Kidney epithelial cell (primary cell): Measurements from ENCODE around the gene CCSAP. TPM values are rescaled to one million over a fixed set of nuclear protein-coding genes. Genes with fewer than 3 reads are reported as not detected.

ENCODE experiments used
- DNase-seq: peaks from one replicate; pipeline ENCODE4 v3.0.0-alpha.2; 2010; ENCODE audit warnings: low read depth
- H3K27me3 ChIP-seq: 2 replicates; pipeline ENCODE4 v1.6.0; 2011; ENCODE audit warnings: low read length; ENCODE audit not compliant: control insufficient read depth, insufficient read depth
- H3K36me3 ChIP-seq: 2 replicates; pipeline ENCODE4 v1.5.1; 2011; ENCODE audit warnings: low read length; ENCODE audit not compliant: control insufficient read depth, insufficient read depth
- H3K4me3 ChIP-seq: 2 replicates; pipeline ENCODE4 v1.5.1; 2011; ENCODE audit warnings: low read depth, mild to moderate bottlenecking, control low read depth, low read length
- CTCF ChIP-seq: IDR thresholded peaks from 2 replicates; pipeline ENCODE4 v1.5.1; 2011; ENCODE audit warnings: mild to moderate bottlenecking, moderate library complexity, low read length, control low read depth, inconsistent platforms; ENCODE audit not compliant: insufficient read depth, poor library complexity, severe bottlenecking
- total RNA-seq: library from RNA; depleted of rRNA; stranded (reverse); fragments of >200 nt; gene quantifications from 2 replicates; pipeline ENCODE4 v1.2.3, GENCODE V29; 2015

The CCSAP gene
- total RNA-seq, 1 donor from 2014 or later, result 3.0 TPM

- DNase-seq, result no peak
- Histone ChIP-seq H3K36me3 (no peaks in the 10 kb centered on the region), H3K27me3 (no peaks in the 10 kb centered on the region), H3K4me3 (no peak overlapping the region)
- no peak for TF ChIP-seq CTCF
These were observed 23.4 kb downstream of the CCSAP start for GRCh38 chr1:229319487-229319886.

GRCh38 chr1:229318056-229318455 lies 24.8 kb downstream of the CCSAP start:
- Histone ChIP-seq H3K27me3 (no peaks in the 10 kb centered on the region), H3K4me3 (no peak overlapping the region), H3K36me3 (no peaks in the 10 kb centered on the region)
- DNase-seq, result no peak
- no peak for TF ChIP-seq CTCF

GRCh38 chr1:229316166-229316565 lies 26.7 kb downstream of the CCSAP start:
- no peaks in the 10 kb centered on the region for H3K36me3 ChIP-seq
- no peak for TF ChIP-seq CTCF
- H3K27me3 ChIP-seq, result no peaks in the 10 kb centered on the region
- H3K4me3 ChIP-seq, result no peak overlapping the region
- DNase-seq, result no peak

- no peak for TF ChIP-seq CTCF
- DNase-seq, result no peak
- Histone ChIP-seq H3K4me3 (no peak overlapping the region), H3K27me3 (no peaks in the 10 kb centered on the region), H3K36me3 (no peaks in the 10 kb centered on the region)
These were observed 32.0 kb downstream of the CCSAP start for GRCh38 chr1:229310833-229311232.

- no peaks in the 10 kb centered on the region for H3K36me3 ChIP-seq
- TF ChIP-seq CTCF, result no peak
- H3K27me3 ChIP-seq, result no peaks in the 10 kb centered on the region
These were observed 33.2 kb downstream of the CCSAP start for GRCh38 chr1:229309684-229310083.

GRCh38 chr1:229309074-229309473 lies 33.8 kb downstream of the CCSAP start:
- no peak for TF ChIP-seq CTCF
- no peaks in the 10 kb centered on the region for H3K27me3 ChIP-seq
- DNase-seq, result no peak
- H3K36me3 ChIP-seq, result no peaks in the 10 kb centered on the region
- H3K4me3 ChIP-seq, result no peak overlapping the region

More at GRCh38 chr1:229309684-229310083, 33.2 kb downstream of the CCSAP start:
- no peak for DNase-seq
- H3K4me3 ChIP-seq, result no peak overlapping the region
